NT2/D1 (cell line): ENCODE results near the gene GREM1.

Source experiments
- YY1 ChIP-seq: IDR thresholded peaks from 2 replicates; pipeline ENCODE4 v1.6.1; 2011; ENCODE audit not compliant: insufficient read length, insufficient read depth
- ZNF274 ChIP-seq: IDR thresholded peaks from 2 replicates; pipeline ENCODE4 v1.6.1; 2011; ENCODE audit warnings: mild to moderate bottlenecking, low read depth, low read length

DNA sequence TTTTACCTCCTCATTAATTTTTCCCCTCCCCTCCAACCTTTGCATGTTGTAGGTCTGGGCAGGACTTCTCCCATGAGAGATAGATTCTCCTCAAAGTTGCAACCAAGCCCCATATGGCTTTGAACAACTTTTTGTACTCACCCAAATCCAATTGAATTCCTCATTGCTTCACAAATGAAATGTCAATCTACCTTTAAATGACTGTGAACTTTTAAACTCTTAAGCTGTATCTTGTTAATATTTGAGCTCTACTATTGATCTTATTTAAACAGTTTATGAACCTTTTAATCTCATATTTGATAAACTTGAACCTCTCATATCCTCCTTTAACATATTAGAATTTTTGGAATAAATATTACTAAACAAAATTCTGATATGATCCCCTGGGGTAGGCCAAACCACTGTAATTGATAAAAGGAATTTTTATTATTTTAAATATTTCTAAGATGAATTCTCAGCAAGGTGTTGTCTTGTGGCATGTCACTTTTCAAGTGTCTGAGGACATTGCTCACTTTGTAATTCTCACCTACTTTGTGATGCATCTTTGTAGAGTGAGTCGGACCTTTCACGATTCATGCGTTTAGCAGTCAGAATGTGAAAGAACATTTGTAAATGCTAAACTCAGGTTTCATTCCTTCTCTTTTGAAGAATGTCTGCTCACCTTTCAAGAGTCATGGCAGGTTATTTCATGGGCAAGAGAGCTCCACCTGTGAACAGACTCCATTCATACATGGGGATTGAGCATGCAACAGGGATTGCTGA lies 23.4 kb upstream of the GREM1 start:
- TF ChIP-seq ZNF274 (no peak), YY1 (no peak)
